Measurements from ENCODE around the gene DNAH3. TPM values are rescaled to one million over a fixed set of nuclear protein-coding genes. Genes with fewer than 3 reads are reported as not detected.
"Not testable (repeated sequence)": the region's sequence is repeated elsewhere in the genome, so short reads cannot be mapped to it uniquely, and the experiment has no call there.

Gene DNAH3
- total and polyA plus RNA-seq, 10 donors, result 0.02 to 0.03 TPM; not detected in 8

- WGBS, 5 donors, result 79 to 94% (median 85%) methylated on average over 5 of the region's 5 CpGs
- peaks cover 0 to 4% (median 0%) of the 10 kb centered on the region in 6 donors for H3K4me1 ChIP-seq
- no peaks in the 10 kb centered on the region for H3K36me3 ChIP-seq
- H3K9me3 ChIP-seq, result no peaks in the 10 kb centered on the region
- no peak for DNase-seq
- no peaks in the 10 kb centered on the region for H3K27me3 ChIP-seq (replicated peaks in 1 of 7)
- H3K27ac ChIP-seq, result peak overlapping the region in 6 of 8 donors; percentile 21 to 71 (median 50)
- TF ChIP-seq POLR2A (IDR thresholded peaks at IDR 0.05) (no peak), CTCF (IDR thresholded peaks at IDR 0.05 in 8 of 11, conservative IDR thresholded peaks at IDR 0.05 in 3 of 11) (no peak), POLR2AphosphoS5 (IDR thresholded peaks at IDR 0.05) (no peak)
- intact Hi-C loops (cut with DNase I; ENCODE audit: low total_unique reads), result no loop called here
- H3K4me3 ChIP-seq, result no peak overlapping the region
Measured at GRCh38 chr16:20931066-20931600, 219.5 kb downstream of the DNAH3 start.

GRCh38 chr16:20930365-20930690 lies 220.3 kb downstream of the DNAH3 start:
- Histone ChIP-seq H3K27ac (peak overlapping the region in 5 of 8 donors; percentile 29 to 71 (median 60)), H3K36me3 (peaks cover 0 to 8% (median under 1%) of the 10 kb centered on the region in 6 donors), H3K9me3 (no peaks in the 10 kb centered on the region), H3K4me3 (no peak overlapping the region), H3K4me1 (peaks cover 0 to 4% (median 0%) of the 10 kb centered on the region in 6 donors), H3K27me3 (replicated peaks in 1 of 7) (no peaks in the 10 kb centered on the region)
- TF ChIP-seq POLR2AphosphoS5 (IDR thresholded peaks at IDR 0.05) (no peak), CTCF (IDR thresholded peaks at IDR 0.05 in 8 of 11, conservative IDR thresholded peaks at IDR 0.05 in 3 of 11) (no peak), POLR2A (IDR thresholded peaks at IDR 0.05) (no peak)
- WGBS, 5 donors, result 72 to 90% (median 83%) methylated on average over 1 of the region's 1 CpG
- DNase-seq, result no peak
- intact Hi-C loops (cut with DNase I; ENCODE audit: low total_unique reads), result no loop called here

- H3K4me3 ChIP-seq; DNase-seq; H3K9me3 ChIP-seq; intact Hi-C loops (cut with DNase I; ENCODE audit: low total_unique reads); H3K27me3 ChIP-seq (replicated peaks in 1 of 7); H3K4me1 ChIP-seq: not testable (repeated sequence)
- H3K27ac ChIP-seq, result peak overlapping the region in 5 of 8 donors; percentile 7 to 71 (median 60)
- peaks cover 0 to 13% (median 3%) of the 10 kb centered on the region in 6 donors for H3K36me3 ChIP-seq
- 77 to 87% (median 78%) methylated on average over 10 of the region's 10 CpGs for WGBS, 5 donors
Measured at GRCh38 chr16:20929676-20930364, 220.8 kb downstream of the DNAH3 start.

- intact Hi-C loops (cut with DNase I; ENCODE audit: low total_unique reads), result no loop called here
- peak overlapping the region in 3 of 8 donors; percentile 60 to 71 (median 66) for H3K27ac ChIP-seq
- no peak for DNase-seq
Measured at GRCh38 chr16:20928774-20929411, 221.8 kb downstream of the DNAH3 start.

More at GRCh38 chr16:20928774-20929411, 221.8 kb downstream of the DNAH3 start:
- Histone ChIP-seq H3K4me3 (no peak overlapping the region), H3K4me1 (peaks cover 0 to 4% (median 0%) of the 10 kb centered on the region in 6 donors), H3K9me3 (no peaks in the 10 kb centered on the region), H3K27me3 (replicated peaks in 1 of 7) (no peaks in the 10 kb centered on the region), H3K36me3 (peaks cover 0 to 22% (median 6%) of the 10 kb centered on the region in 6 donors)
- TF ChIP-seq POLR2AphosphoS5 (IDR thresholded peaks at IDR 0.05), result no peak
- no peak for TF ChIP-seq POLR2A (IDR thresholded peaks at IDR 0.05)
- TF ChIP-seq CTCF (IDR thresholded peaks at IDR 0.05 in 8 of 11, conservative IDR thresholded peaks at IDR 0.05 in 3 of 11), result no peak
- 92 to 96% (median 94%) methylated on average over 5 of the region's 5 CpGs for WGBS, 5 donors
